Neural progenitor cell (in vitro differentiated cells): ENCODE results near the gene KIAA0825. TPM values are rescaled to one million over a fixed set of nuclear protein-coding genes. Genes with fewer than 3 reads are reported as not detected.
"Not testable (repeated sequence)": the region's sequence is repeated elsewhere in the genome, so short reads cannot be mapped to it uniquely, and the experiment has no call there.

Source experiments
- DNase-seq: peaks from one replicate; pipeline ENCODE4 v3.0.0-alpha.2; 2016; ENCODE audit warnings: low spot score
- H2AFZ ChIP-seq: fragments of 200-600 bp; sonication (generic); replicated peaks from 2 replicates; pipeline ENCODE4 v1.6.1; 2016; ENCODE audit warnings: antibody characterized with exemption
- H3F3A ChIP-seq: fragments of 200-600 bp; sonication (generic); 2 replicates; pipeline ENCODE4 v1.6.1; 2016; ENCODE audit warnings: antibody characterized with exemption, low read depth
- H3K27ac ChIP-seq: fragments of 200-600 bp; sonication (generic); 2 replicates; pipeline ENCODE4 v1.5.1; 2016; ENCODE audit warnings: mild to moderate bottlenecking
- H3K27me3 ChIP-seq: fragments of 200-600 bp; sonication (generic); 2 replicates; pipeline ENCODE4 v1.6.1; 2016; ENCODE audit warnings: mild to moderate bottlenecking, moderate library complexity
- H3K36me3 ChIP-seq: fragments of 200-600 bp; sonication (generic); 2 replicates; pipeline ENCODE4 v1.5.1; 2016
- H3K4me1 ChIP-seq: fragments of 200-600 bp; sonication (generic); 2 replicates; pipeline ENCODE4 v1.6.1; 2016; ENCODE audit warnings: mixed run types
- H3K4me2 ChIP-seq: fragments of 200-600 bp; sonication (generic); 2 replicates; pipeline ENCODE4 v1.6.1; 2016
- H3K4me3 ChIP-seq: fragments of 200-600 bp; sonication (generic); 2 replicates; pipeline ENCODE4 v1.5.1; 2016
- H3K79me2 ChIP-seq: fragments of 200-600 bp; sonication (generic); 2 replicates; pipeline ENCODE4 v1.6.1; 2016; ENCODE audit warnings: low read depth
- H3K9ac ChIP-seq: fragments of 200-600 bp; sonication (generic); 2 replicates; pipeline ENCODE4 v1.6.1; 2016
- H3K9me3 ChIP-seq: fragments of 200-600 bp; sonication (generic); 2 replicates; pipeline ENCODE4 v1.5.1; 2016; ENCODE audit warnings: low read depth
- H4K20me1 ChIP-seq: fragments of 200-600 bp; sonication (generic); 2 replicates; pipeline ENCODE4 v1.6.1; 2016; ENCODE audit warnings: low read depth
- H3K27ac Mint-ChIP-seq: 3 replicates; pipeline ENCODE4 v1.8.0; 2021; ENCODE audit warnings: mixed read lengths
- H3K27me3 Mint-ChIP-seq: 2 replicates; pipeline ENCODE4 v1.8.0; 2022; ENCODE audit warnings: low read depth, mild to moderate bottlenecking, inconsistent platforms, moderate library complexity, mixed read lengths; ENCODE audit not compliant: insufficient read depth
- H3K36me3 Mint-ChIP-seq: 3 replicates; pipeline ENCODE4 v1.8.0; 2021; ENCODE audit warnings: mixed read lengths
- H3K4me1 Mint-ChIP-seq: 3 replicates; pipeline ENCODE4 v1.8.0; 2021; ENCODE audit warnings: mixed read lengths
- H3K4me3 Mint-ChIP-seq: 3 replicates; pipeline ENCODE4 v1.8.0; 2021; ENCODE audit warnings: mild to moderate bottlenecking, moderate library complexity, mixed read lengths
- H3K9me3 Mint-ChIP-seq: 3 replicates; pipeline ENCODE4 v1.8.0; 2020; ENCODE audit warnings: mixed read lengths
- CTCF ChIP-seq: fragments of 200-600 bp; sonication (generic); IDR thresholded peaks from 2 replicates; pipeline ENCODE4 v1.5.1; 2017; ENCODE audit warnings: antibody characterized with exemption, mild to moderate bottlenecking
- EZH2 ChIP-seq: fragments of 200-600 bp; sonication (generic); IDR thresholded peaks from 2 replicates; pipeline ENCODE4 v1.6.1; 2017; ENCODE audit warnings: antibody characterized with exemption, mild to moderate bottlenecking, moderate library complexity
- EZH2phosphoT487 ChIP-seq: fragments of 200-600 bp; sonication (generic); IDR thresholded peaks from 2 replicates; pipeline ENCODE4 v1.6.1; 2017; ENCODE audit warnings: antibody characterized with exemption
- total RNA-seq: library from RNA; depleted of rRNA; stranded (reverse); fragments of >200 nt; gene quantifications from 2 replicates; pipeline ENCODE4 v1.2.3, GENCODE V29; 2015; ENCODE audit warnings: low replicate concordance

Gene KIAA0825
- total RNA-seq, 1 donor from 2014 or later: 3.7 TPM

GRCh38 chr5:94157704-94158539 is 460.5 kb downstream of the KIAA0825 start:
- Histone ChIP-seq H3K79me2 (no peaks in the 10 kb centered on the region), H3K36me3 (no peaks in the 10 kb centered on the region), H3K27me3 (no peaks in the 10 kb centered on the region), H2AFZ (no peak overlapping the region), H3K9ac (no peak overlapping the region), H3K4me2 (no peak overlapping the region), H3K4me3 (no peak overlapping the region), H3K27ac (no peak overlapping the region), H4K20me1 (no peaks in the 10 kb centered on the region), H3F3A (no peaks in the 10 kb centered on the region), H3K9me3 (no peaks in the 10 kb centered on the region), H3K4me1 (no peaks in the 10 kb centered on the region)
- no peaks in the 10 kb centered on the region for H3K9me3 Mint-ChIP-seq
- no peaks in the 10 kb centered on the region for H3K27me3 Mint-ChIP-seq
- H3K4me1 Mint-ChIP-seq: peaks cover 12% of the 10 kb centered on the region
- no peak for TF ChIP-seq EZH2phosphoT487
- peak; percentile 20 for TF ChIP-seq CTCF
- no peak for DNase-seq
- H3K27ac Mint-ChIP-seq: no peak overlapping the region
- H3K4me3 Mint-ChIP-seq: no peak overlapping the region
- no peaks in the 10 kb centered on the region for H3K36me3 Mint-ChIP-seq

- H3K79me2 ChIP-seq: no peaks in the 10 kb centered on the region
- H3K9me3 Mint-ChIP-seq: peaks cover 6% of the 10 kb centered on the region
- TF ChIP-seq CTCF (no peak), EZH2phosphoT487 (no peak), EZH2 (no peak)
These were observed 463.7 kb downstream of the KIAA0825 start for GRCh38 chr5:94154672-94155071.

GRCh38 chr5:94153736-94154450 is 464.5 kb downstream of the KIAA0825 start:
- Histone ChIP-seq H3K79me2 (no peaks in the 10 kb centered on the region), H3K27me3 (no peaks in the 10 kb centered on the region), H3K4me2 (no peak overlapping the region), H4K20me1 (no peaks in the 10 kb centered on the region), H3K9ac (no peak overlapping the region), H3K36me3 (no peaks in the 10 kb centered on the region), H3F3A (no peaks in the 10 kb centered on the region), H3K4me1 (no peaks in the 10 kb centered on the region), H3K27ac (no peak overlapping the region), H3K9me3 (no peaks in the 10 kb centered on the region), H2AFZ (no peak overlapping the region), H3K4me3 (no peak overlapping the region)
- H3K4me3 Mint-ChIP-seq: no peak overlapping the region
- H3K4me1 Mint-ChIP-seq: peaks cover 12% of the 10 kb centered on the region
- peaks cover 8% of the 10 kb centered on the region for H3K9me3 Mint-ChIP-seq
- H3K27me3 Mint-ChIP-seq: peaks cover 3% of the 10 kb centered on the region
- DNase-seq: no peak
- TF ChIP-seq EZH2 (no peak), CTCF (no peak), EZH2phosphoT487 (no peak)
- H3K36me3 Mint-ChIP-seq: no peaks in the 10 kb centered on the region
- H3K27ac Mint-ChIP-seq: no peak overlapping the region

More at GRCh38 chr5:94154672-94155071, 463.7 kb downstream of the KIAA0825 start:
- Histone ChIP-seq H3K27me3 (no peaks in the 10 kb centered on the region), H3K9ac (no peak overlapping the region), H2AFZ (no peak overlapping the region), H3K4me1 (no peaks in the 10 kb centered on the region), H3K4me2 (no peak overlapping the region), H3K9me3 (no peaks in the 10 kb centered on the region), H3K27ac (no peak overlapping the region), H3K4me3 (no peak overlapping the region), H4K20me1 (no peaks in the 10 kb centered on the region), H3F3A (no peaks in the 10 kb centered on the region), H3K36me3 (no peaks in the 10 kb centered on the region)
- Mint-ChIP-seq H3K27ac (no peak overlapping the region), H3K4me3 (no peak overlapping the region), H3K4me1 (peaks cover 12% of the 10 kb centered on the region), H3K36me3 (no peaks in the 10 kb centered on the region), H3K27me3 (peaks cover 3% of the 10 kb centered on the region)
- DNase-seq: no peak

- H3K79me2 ChIP-seq, H2AFZ ChIP-seq, H3F3A ChIP-seq, H4K20me1 ChIP-seq, H3K27ac Mint-ChIP-seq, H3K4me1 Mint-ChIP-seq, H3K36me3 Mint-ChIP-seq, H3K4me1 ChIP-seq, H3K4me2 ChIP-seq, H3K9ac ChIP-seq, H3K36me3 ChIP-seq, H3K27ac ChIP-seq, H3K27me3 ChIP-seq, H3K4me3 Mint-ChIP-seq, H3K9me3 ChIP-seq, H3K4me3 ChIP-seq, H3K27me3 Mint-ChIP-seq, H3K9me3 Mint-ChIP-seq, DNase-seq: not testable (repeated sequence)
These were observed 474.8 kb downstream of the KIAA0825 start for GRCh38 chr5:94143621-94144020.
